NCI-H2081 (cell line): ENCODE results near the gene FXYD2.
A peak's percentile ranks its signal among the peaks of the same experiment; 100 is the strongest.
"Not testable (repeated sequence)": the region's sequence is repeated elsewhere in the genome, so short reads cannot be mapped to it uniquely, and the experiment has no call there.

Experiments
- DNase-seq, 2 experiments: peaks; one replicate each; lab custom pipeline; 2025; lab: John Stamatoyannopoulos, UW

Gene FXYD2

DNA sequence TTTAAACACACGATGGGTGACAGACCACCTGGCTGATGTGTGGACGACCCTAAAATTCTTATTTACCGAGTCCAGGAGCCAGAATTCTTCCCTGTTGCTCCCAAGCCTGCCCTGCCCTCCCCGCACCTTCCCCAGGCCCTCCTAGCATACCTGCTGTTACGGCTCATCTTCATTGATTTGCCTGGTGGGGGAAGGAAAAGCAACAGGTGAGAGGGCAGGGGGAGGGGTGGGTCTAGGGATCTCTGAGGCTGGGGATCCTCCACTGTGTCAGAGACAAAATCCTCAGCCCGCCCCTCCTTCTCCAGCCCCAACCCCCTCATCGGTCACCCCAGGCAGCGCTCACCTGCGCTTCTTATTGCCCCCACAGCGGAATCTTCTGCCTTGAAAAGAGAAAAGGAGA, 4.0 kb downstream of the FXYD2 start:
- no peak for DNase-seq

DNA sequence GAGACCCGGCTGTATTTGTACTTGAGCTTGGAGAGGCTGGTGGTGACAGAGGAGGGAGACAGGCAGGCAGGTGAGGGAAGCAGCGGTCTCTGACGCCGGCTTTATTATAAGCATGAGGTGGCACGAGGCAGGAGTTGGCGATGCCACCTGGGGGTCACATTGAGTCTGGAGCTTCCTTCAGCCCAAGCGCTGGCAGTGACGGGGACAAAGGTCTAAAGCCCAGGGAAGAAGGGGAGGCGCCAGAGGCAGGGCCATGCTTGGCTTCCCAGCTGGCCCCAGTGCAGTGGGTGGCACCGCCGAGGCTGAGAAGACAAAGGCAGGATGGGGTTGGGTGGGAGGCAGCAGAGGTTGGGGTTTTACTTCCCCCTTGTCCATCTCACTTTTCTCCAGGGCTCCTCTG, 4.5 kb downstream of the FXYD2 start:
- DNase-seq: peak; percentile 18 to 73

DNA sequence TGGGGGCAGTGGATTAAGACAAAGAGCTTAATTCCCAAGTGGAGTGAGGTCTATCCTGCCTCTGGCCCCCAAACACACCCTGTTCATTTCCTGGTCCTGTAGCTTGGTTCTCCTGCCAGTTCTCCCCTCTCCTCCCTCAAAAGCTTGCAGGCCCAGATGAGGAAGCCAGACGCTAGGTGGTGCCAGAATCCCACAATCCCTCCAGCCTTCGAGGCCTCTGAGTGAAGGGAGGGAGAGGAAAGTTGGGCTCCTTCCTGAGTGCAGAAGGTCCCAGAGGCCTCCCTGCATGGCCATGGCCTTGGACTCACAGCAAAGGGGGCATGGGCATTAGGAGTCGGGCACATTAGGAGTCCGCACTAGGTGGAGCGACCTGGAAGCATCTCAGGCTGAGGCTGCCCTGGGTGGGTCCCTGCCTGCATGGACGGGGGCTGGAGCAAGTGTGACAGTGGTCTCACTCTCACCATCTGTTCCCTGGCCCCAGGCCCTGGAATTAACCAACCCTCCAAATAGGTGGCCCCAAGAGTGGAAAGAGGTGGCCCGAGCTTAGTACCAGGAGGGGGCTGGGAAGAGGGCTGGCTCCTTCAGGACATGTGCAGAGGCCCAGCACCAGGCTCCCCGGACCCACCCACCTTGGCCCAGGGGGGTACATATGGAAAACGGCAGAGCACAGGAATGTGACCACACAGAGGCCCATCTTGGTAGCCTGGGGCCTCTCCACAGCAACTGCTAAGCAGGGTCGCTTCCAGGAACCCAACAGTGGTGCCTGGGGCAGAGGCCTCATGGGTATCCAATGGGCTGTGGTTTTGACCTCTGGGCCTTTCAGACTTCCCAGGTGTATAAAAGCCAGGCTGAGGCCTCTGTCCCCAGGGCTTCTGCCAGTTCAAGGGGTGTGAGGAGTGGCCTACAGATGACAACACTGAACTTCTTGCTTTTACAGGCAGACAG, 5.2 kb downstream of the FXYD2 start:
- DNase-seq: peak; percentile 73 to 84

DNA sequence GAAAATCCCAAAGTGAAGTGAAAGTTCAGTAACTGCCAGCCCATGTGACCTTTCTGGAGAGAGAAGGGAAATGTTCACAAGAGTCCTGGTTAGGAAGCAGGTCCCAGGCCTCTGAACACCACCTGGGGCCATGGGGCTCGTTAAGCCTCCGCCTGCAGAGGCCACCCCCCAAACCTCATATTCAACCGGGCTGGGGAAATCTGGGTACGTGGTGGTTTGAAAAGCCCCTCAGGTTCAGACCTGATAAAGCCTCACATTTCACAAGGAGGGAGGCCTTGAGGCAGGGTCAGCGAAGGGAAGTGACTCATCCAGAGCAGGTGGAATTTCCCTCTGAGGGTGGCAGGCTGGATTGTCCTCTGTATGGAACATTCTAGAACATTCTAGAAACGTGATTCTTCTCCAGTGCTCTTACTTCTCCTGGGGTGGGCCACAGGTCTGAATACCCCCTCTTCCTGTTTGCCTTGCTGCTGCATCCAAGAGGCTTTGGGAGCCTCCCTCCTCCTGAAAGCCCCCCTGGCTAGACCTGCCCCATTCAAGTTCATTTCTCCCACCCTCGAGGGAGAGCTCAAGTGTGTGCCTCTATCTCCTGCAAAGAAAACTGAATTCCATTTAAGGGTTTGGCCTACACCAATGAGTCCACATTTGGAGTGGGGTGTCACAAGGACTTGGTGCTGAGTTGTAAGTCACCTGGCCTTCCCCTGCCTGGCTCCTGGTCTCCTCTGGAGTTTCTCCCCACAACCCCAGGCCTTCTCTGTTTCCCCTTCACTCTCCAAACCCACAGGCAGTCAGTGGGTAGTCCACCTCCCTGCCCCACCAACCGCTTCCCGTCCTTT, 6.3 kb downstream of the FXYD2 start:
- DNase-seq: no peak

DNA sequence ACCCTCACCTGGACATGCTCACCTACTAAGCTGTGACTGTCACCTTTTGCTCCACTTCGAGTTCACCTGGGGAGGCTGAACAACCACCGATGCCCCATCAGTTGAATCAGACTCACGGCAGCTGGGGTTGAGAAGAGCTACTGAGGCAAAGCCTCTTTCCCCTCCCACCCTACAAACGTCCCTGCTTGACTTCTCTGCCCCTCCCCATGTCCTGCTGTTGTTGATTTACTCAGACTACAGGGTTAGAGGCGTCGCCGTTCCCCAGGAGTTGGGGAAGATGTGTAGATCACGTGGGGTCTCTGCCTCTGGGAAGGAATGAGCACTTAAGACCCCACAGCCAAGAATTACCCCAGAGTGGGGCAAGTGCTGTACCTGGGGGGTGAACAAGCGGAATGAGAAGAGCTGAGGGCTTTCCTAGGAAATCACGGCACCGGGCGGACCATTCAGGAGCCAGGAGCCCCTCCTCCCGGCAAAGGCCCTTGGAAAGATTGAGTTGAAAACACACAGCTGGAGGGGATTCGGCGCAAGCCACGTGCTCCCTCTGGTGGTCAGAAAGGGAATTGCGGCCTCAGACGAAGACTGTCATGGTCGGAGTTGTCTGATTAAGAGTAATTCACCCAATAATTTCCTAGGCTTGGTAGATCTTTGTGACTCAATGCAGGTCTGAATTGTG, 7.0 kb downstream of the FXYD2 start:
- DNase-seq: peak; percentile 77 to 83

DNA sequence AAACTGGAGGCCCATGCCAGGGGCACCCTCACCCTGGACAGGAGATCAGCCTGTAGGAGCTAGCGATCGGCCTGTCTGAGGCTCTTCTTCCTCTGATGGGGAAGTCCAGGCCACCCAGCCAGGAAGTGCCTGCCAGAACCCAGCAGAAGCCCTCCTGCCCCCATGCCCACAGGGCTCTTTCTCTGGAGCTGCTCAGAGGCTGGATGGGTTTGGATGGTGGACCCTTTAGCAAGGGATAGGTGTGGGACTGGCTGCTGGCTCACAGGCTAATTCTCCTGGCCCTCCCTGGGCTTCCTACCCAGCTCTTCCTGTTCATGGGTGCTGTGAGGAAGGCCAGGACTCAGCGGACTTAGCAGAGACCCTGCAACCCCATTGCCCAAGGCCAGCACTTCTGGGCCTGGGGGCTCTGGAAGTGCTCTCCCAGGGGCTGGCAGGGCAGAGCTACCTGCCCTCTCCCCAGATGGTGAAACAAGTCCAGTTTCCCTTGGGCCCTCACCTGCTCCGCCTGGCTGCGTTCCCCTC, 7.6 kb downstream of the FXYD2 start:
- DNase-seq: no peak

DNA sequence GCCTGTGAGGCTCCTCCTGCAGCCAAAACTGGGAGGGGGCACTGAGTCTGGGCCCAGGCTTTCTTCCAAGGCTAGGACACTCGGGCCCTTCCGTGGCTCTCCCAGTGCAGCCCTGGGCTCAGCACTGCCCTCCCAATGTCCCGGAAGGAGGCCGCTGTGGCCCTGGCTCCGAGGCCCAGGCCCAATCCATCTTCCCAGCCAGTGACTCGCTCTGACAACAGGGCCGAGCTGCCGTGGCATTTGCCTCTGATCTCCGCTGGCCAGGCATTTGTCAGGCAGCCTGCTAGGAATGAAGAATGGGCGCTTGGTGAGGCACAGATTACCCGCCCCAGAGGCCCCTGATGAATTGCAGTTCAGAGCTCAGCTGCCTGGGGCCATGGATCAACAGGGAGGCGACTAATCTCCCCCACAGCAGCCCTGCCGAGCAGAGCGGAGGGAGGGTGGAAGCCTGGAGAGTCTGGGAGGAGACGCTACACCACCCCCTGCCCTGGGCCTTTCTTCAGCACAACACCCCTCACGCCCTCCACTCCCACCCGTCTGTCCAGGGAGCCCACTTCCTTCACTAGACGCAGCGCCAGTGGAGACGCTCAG, 8.3 kb downstream of the FXYD2 start:
- peak; percentile 56 to 68 for DNase-seq

DNA sequence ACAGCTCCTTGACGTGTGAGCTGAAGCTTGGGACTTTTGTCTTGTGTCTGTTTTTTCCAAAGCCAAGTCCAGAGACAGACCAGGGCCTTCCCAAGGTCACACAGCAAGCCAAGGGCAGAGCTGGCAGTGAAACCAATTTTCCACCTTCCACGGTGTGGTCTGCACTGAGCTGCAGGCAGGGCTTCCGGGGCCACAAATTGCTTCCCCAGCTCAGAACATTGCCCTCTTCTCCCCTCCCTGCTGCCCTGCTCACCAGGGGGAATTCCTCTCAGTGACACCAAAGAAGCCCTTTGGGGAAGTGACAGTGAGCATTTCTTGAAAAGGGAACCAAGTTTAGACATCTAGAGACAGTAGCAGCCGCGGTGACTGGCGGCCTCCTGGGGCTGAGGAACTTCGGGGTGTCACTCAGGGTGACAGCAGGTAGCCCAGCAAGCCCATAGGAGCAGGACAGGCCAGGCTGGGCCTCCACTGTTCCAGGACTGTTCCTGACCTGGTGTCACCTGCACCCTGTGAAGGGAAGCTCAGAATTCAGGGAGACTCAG, 9.2 kb downstream of the FXYD2 start:
- no peak for DNase-seq

DNA sequence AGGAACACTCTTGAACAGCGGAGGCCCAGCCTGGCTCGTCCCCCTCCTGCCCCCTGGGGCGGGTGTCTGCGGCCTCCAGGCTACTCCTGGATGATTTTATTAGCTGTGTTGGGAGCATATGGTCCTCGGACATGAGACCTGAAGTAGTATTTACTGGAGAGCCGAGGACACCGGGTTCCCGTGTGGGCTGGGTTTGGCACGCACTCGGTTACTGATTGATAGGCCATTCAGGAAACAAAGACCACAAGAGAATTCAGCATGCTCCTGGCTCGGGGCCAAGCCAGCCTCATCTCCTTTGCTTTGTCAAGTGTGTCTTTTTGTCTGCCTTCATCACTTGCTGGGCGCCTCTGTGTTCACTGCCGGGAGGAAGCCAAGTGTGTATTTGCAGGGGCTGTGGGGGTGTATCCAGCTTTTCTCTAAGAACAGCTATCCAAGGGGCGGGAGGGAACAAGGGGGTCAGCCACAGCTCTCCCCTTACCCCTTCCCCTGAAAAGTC, 9.7 kb downstream of the FXYD2 start:
- DNase-seq: peak; percentile 72 to 89

DNA sequence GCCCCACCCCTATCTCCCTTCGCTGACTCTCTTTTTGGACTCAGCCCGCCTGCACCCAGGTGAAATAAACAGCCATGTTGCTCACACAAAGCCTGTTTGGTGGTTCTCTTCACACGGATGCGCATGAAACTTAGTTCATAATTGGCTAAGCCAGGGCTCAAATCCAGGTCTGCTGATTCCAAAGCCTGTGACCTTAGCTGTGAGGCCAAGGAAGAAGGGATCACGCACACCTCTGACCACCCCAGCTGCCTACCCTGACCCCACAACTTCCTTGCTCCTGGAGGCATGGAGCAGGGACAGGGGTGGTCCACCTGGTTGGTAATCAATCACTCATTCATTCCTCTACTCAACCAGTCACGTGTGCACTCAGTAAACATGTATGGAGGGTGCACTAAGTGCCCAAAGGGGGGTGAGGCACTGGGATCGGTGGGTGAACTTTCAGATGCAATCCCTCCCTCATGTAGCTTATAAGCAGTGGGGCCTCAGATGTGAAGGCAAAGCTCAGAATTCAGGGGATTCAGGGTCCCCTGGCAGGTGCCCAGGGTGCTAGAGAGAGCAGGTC, 10.3 kb downstream of the FXYD2 start:
- peak in 1 of 2 experiments; percentile 48 for DNase-seq

DNA sequence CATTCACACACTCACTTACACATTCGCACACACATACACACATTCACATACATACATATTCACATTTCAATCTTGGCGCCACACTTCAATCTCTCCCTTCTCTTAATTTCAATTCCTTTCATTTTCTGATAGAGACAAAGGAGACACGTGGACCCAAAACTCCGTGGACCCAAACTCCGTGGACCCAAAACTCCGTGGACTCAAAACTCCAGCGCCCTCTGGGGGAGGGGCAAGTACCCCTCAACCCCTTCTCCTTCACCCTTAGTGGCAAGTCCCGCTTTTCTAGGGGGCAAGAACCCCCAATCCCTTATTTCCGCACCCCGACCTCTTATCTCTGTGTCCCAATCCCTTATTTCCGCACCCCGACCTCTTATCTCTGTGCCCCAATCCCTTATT, 14.5 kb downstream of the FXYD2 start:
- not testable (repeated sequence) for DNase-seq

DNA sequence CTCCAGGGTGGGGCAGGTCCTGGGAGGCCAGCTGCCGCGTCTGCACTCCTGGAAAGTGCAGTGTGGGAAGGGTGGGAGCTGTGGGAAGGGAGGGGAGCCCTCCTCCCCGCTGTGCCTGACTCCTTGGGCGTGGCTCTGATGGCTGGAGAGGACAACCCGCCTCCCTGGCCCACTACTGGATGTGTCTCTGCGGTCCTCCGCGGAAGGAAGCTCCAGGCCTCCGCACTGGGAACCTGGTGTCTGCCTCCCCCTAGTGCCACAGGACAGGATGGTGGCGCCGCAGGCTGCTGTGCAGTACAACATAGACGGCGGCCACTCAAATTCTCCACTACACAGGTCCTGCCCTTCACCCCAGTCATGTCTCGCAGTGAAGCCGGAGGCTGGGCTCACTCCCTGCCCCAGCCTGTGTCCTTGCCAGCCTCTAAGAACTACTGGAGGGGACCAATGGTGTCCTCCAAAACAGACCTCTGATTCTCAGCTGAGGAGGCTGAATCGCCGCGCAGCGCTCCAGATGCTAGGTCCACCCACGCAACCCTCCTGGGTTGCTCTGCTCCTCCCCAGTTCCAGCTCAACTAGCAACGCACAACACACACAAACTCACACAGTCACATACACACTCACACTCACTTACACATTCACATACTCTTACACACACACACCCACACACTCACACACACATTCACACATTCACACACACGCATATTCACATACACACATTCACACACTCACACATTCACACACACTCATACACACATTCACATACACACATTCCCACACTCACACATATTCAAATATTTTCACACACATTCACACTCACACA, 15.1 kb downstream of the FXYD2 start:
- peak; percentile 50 to 54 for DNase-seq

DNA sequence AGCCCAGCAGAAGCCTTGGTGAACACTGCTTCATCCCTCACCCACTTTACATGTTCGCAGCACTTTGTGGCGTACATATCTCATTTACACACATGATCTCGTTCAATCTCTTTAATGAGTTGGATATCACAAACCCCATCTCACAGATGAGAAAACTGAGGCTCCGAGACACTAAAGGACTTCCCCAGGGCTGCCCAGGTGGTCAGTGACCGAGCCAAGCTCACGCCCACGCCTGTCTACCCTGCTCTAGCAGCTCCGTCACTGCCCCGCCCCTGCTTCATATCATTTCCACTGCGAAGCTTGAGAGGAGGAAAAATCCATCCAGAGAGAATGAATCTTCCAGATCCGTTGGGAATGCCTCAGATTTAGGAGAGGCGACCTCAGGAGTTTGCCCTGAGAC, 15.8 kb downstream of the FXYD2 start:
- no peak for DNase-seq

DNA sequence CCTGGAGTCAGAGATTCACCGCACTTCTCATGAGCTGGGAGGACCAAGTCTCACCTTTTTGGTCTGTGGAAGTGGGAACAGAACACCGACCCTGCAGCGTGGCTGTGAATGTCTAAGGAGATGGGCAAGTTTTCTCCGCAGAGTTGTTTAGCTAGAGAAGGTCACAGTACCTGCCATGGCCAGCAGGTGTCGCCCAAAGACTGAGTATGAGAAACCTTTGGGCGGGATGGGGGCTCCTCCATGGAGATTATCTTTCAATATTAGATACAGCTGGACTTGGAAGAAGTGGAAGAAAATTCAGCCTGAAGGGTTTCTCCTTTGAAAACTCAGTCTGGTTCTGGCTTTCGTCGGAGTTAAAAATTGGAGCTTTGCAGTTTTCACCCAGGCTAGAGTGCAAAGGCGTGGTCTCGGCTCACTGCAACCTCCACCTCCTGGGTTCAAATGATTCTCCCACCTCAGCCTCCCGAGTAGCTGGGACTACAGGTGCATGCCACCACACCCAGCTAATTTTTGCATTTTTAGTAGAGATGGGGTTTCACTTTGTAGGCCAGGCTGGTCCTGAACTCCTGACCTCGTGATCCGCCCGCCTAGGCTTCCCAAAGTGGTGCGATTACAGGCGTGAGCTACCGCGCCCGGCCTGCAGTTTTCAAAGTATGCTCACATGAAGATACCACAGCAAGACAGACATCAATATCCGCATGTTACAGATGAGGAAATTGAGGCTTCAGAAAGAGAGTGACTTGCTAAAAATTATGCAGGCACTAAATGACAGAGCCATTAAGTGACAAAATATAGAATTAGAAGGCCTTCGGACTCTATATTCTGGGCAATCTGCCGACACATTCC, 16.8 kb downstream of the FXYD2 start:
- peak; percentile 58 to 77 for DNase-seq

DNA sequence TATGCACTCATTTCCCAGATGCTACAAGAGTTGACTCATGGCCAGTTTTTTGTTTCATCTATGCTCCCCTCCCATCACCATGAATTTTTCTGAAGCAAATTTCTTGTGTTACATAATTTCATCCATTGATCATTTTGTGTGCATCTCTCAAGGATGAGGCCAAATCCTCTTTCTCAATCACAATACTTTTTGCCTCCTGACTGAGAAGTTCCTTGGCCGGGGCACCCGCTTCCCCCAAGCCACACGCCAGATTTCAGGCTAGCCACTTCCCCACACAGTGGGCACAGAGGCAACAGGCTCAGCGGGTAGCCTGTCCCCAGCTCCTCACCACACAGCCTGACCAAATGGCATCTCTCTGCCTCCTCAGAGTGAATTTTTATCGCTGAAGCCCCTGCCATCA, 17.7 kb downstream of the FXYD2 start:
- no peak for DNase-seq

DNA sequence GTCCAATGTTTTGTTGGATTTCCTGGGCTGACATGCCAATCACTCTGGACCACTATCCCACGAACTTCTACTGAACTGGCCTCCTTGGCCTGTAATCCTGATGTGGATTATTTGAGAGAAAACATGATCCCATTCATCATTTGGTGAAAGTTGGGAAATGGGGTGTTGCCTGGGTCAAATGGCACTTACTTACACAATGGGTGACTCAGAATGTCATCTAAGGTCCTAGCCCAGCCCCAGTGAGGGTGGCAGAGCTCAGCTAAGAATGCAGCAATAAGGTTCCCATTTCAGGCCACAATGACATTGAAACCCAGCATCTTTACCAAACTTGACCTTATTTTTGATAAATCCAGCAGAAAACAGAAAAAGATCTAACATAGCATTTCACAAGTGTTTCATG, 19.5 kb downstream of the FXYD2 start:
- DNase-seq: no peak

DNA sequence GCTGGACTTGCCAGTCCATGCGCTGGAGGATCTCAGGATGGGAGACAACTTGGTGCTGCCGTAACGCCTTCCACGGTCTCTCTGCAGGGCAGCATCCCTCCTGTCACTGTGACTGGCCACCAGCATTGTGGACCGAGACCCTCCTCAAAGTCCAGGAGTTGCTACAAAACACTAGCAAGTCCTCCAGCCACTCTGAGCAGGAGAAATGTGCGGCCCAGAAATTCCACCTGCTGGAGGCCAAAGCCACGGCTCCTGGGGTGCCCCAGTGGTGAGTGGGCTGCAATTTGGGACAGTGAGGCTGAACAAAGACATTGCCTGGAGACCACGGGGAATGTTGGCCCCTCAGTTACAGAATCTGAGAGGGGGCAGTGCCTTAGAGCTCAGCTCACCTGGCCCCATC, 20.6 kb downstream of the FXYD2 start:
- no peak for DNase-seq

DNA sequence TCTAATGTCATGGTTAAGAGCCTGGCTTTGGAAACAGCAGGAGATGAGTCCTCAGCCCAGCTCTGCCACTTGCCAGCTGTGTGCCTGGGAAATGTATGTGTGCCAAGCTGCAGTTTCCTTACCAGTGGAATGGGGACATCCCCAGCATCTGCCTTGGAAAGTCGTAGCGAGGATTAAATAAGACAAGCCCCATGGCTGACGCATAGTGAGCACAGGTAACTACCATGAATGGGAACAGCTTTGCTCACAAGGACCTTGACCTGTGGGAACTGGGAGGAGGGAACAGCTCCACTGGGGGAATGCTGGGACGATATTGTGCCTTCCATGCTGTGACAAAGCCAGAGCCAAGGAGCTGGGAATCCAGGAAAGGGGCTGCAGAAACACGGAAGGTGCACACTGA, 24.9 kb downstream of the FXYD2 start:
- no peak for DNase-seq

DNA sequence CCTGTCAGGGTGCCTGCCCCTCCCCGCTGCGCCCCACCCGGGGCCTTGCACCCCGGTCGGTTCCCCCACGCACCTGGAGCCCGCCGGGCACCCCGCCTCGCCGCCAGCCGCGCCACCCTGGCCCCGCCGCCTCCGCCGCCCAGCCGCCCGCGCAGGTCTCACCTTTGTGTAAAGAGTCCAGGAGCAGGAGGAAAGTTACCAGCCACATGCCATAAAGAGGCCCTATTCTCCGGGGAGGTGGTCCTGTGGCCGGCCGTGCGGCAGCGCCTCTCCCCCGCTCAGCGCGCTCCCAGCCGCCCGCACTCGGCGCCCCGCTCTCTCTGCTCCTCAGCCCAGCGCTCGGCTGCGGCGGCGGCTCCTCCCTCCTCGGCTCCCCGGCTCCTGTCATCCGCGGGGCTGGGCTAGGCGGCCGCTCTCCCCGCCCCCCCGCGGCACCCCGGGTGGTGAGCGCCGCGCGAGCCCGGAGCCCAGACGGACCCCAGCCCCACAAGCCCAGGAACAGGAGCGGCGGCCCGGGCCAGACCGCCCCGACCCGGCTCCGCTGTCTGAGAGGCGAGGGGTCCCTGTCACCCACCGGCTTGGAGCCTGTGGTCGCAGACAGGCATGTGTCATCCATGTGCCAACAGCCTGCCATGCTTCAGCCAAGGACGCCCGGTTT, 27.5 kb downstream of the FXYD2 start, which contains the start of gene DSCAML1:
Gene DSCAML1 (minus strand): TSS at position 345 of the 658 bp plus-strand sequence. CDS start 137 bp downstream, at position 208.
- no peak for DNase-seq
